Measurements from ENCODE around the gene HIBADH.

GRCh38 chr7:27641581-27642230 is 21.0 kb downstream of the HIBADH start:
- TF ChIP-seq GATA3 (IDR thresholded peaks at IDR 0.05; ENCODE audit: low read depth, low read length) (no peak), GATA2 (IDR thresholded peaks at IDR 0.05; ENCODE audit: low read depth, low read length) (no peak)
